Ishikawa (cell line): ENCODE measurements around the gene MYH16.

Experiments used
- CREB1 ChIP-seq: IDR thresholded peaks from 2 replicates; pipeline ENCODE4 v1.6.1; 2012; ENCODE audit warnings: low read depth
- EP300 ChIP-seq: IDR thresholded peaks from 2 replicates; pipeline ENCODE4 v1.6.1; 2012; ENCODE audit warnings: borderline replicate concordance
- NFIC ChIP-seq: IDR thresholded peaks from 2 replicates; pipeline ENCODE4 v1.6.1; 2012
- TAF1 ChIP-seq: IDR thresholded peaks from 2 replicates; pipeline ENCODE4 v1.6.1; 2012; ENCODE audit warnings: low read depth, mild to moderate bottlenecking
- USF1 ChIP-seq: IDR thresholded peaks from 2 replicates; pipeline ENCODE4 v1.6.1; 2012
- YY1 ChIP-seq: IDR thresholded peaks from 2 replicates; pipeline ENCODE4 v1.6.1; 2012; ENCODE audit warnings: low read depth
- ZBTB7A ChIP-seq: IDR thresholded peaks from 2 replicates; pipeline ENCODE4 v1.6.1; 2012; ENCODE audit warnings: low read depth

Gene MYH16

GRCh38 chr7:99359465-99360154 is 87.0 kb downstream of the MYH16 start:
- TF ChIP-seq EP300 (no peak), CREB1 (no peak), USF1 (no peak), YY1 (no peak), TAF1 (no peak), NFIC (no peak), ZBTB7A (no peak)
